AG08395 (cell line): ENCODE data around the gene IPO9.

Source experiments
- DNase-seq: peaks from one replicate; pipeline ENCODE4 v3.0.0; 2012; ENCODE audit warnings: mixed read lengths, low spot score

Gene IPO9

DNA sequence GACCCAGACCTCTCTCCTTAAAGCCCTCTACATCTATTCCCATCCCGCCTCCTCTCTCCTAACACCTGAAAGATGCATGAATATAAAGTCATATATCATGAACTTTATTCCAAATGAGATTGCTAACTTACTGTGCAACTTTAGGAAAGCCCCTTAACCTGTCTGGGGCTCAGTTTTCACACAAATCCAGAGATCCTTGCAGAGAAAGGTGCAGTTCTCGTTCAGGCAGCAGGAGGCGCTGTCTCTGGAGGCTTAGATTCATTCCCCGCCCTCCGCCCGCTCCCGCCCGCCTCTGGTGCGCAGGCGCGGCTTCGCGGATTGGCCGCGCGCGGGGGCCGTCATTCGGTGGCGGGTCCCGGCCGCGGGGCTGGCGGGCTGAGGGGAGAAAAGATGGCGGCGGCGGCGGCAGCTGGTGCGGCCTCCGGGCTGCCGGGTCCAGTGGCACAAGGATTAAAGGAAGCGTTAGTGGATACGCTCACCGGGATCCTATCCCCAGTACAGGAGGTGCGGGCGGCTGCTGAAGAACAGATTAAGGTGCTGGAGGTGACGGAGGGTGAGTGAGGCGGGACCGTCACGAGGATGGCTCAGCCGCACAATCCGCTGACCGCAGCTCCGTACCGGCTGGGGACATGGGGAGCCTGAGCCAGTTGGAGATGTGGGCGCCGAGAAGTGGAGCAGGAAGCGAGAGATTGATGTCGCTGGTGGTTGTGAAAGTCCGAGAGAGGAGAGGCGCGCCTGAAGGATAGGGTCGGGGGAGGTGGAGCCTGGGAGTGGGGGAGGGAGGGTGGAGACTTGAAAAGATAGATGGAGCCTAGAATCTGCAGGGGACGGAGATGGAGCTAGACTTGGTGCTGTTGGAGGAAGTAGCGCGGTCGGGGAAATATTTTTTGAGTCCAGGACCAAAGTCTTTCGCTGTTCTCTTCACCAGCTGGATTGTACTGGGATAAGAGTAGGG lies at the start of gene IPO9:
Gene IPO9, plus strand, starts transcription at position 338 of the 955 bp plus-strand sequence. Its CDS starts 53 bp downstream, at position 391.
- DNase-seq, result peak; percentile 99

GRCh38 chr1:201779351-201779880 lies 49.5 kb upstream of the IPO9 start:
- no peak for DNase-seq

GRCh38 chr1:201780952-201781351 lies 48.0 kb upstream of the IPO9 start:
- no peak for DNase-seq

GRCh38 chr1:201781437-201781836 lies 47.5 kb upstream of the IPO9 start:
- DNase-seq, result no peak

GRCh38 chr1:201782353-201782752 lies 46.6 kb upstream of the IPO9 start:
- no peak for DNase-seq

- DNase-seq, result no peak
Measured at GRCh38 chr1:201783058-201783457, 45.9 kb upstream of the IPO9 start.

DNA sequence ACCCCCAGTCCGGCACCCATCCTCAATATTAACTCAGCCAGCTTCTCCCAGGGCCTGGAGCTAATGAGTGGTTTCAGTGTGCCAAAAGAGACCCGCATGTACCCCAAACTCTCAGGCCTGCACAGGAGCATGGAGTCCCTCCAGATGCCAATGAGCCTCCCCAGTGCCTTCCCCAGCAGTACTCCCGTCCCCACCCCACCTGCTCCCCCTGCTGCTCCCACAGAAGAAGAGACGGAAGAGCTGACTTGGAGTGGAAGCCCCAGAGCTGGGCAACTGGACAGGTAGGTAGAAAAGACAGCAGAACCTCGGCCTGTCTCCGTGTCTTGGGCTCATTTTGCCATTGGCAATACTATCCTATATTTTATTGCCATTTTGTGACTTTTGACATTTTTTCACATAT lies 45.4 kb upstream of the IPO9 start:
- no peak for DNase-seq

DNA sequence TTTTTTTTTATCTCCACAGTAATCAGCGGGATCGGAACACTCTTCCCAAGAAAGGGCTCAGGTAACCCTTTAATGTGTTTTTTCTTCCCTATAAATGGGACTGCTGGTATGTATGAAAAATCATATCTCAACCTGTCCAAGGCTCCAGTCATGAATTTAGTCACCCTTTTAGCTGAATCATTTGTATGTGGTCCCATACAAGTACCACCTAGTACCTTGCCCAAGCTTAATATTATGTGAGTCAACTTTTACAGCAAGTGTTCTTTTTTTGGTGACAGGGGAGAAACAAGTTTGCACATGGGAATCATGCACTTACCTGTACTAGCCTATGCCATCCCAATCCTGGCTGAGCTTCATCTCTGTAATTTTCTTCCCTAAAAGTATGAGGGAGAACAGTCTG lies 43.7 kb upstream of the IPO9 start:
- no peak for DNase-seq

DNA sequence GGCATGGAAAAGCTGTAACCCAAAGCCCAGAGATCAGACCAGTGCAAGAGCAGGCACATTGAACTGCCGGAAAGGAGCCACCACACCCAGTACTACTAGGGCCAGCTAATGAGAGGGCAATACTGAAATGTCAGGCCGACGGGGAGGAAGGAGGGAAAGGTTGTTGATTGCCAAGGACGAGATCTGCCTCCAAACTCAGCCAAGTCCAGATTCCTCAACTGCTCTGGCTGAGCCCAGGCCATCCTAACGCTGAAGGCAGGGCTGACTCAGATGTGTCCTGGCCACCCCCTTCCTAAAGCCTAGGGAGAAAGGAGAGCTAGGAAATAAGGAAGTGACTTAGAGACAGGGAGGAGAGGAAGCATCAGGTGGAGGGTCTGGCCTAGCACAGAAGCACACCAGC lies 42.1 kb upstream of the IPO9 start:
- peak; percentile 72 for DNase-seq

DNA sequence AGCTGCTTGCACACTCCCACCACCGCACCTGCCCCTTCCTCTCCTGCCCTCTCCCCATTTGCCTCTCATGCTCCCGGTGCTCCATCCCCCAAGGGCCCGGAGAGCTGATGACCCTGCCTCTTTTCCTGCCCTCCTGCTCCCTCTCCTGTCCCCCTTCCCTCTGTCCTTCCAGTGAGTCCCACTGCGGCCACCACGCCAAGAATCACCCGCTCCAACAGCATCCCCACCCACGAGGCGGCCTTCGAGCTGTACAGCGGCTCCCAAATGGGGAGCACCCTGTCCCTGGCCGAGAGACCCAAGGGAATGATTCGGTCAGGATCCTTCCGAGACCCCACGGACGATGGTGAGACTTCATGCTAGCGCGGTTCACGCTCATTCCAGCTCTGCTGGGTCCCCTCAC lies 40.7 kb upstream of the IPO9 start:
- no peak for DNase-seq

DNA sequence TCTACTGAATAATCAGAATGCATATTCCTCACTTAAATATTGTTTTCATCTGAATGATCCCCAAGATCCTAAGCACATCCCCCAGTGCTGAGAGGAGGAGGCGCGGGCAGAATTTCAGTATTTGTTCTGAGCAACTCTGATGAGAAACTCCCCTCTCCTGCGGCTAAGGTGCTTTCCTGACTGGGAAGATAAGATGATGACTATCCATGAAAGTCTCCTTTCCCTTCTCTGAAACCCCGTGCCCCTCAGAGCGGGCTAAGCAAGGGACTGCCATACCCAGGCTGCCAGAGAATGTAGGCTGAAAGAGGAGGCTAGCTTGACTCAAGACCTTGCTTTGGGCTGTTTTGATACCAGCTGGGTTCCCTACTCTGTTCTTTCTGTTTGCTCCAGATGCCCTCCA lies 39.7 kb upstream of the IPO9 start:
- DNase-seq, result no peak

DNA sequence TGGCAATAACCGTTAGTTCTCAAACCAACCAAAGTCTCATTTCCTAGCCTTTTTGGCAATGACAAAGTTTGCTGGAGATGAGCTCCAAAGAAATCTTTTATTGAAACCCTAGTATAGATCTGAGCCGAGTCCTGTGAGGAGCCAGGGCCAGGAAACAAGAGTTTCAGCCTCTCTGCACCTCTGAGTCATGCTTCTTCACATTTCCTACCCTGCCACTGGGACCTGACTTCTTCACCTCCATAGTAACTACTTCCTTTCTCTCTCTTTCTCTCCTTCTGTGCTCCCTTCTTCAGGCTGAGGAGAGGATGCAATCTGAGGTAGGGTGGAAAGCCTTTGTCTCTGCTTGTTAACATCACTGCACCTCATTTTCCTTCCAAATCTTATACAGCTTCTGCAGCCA lies 38.7 kb upstream of the IPO9 start:
- peak; percentile 50 for DNase-seq

DNA sequence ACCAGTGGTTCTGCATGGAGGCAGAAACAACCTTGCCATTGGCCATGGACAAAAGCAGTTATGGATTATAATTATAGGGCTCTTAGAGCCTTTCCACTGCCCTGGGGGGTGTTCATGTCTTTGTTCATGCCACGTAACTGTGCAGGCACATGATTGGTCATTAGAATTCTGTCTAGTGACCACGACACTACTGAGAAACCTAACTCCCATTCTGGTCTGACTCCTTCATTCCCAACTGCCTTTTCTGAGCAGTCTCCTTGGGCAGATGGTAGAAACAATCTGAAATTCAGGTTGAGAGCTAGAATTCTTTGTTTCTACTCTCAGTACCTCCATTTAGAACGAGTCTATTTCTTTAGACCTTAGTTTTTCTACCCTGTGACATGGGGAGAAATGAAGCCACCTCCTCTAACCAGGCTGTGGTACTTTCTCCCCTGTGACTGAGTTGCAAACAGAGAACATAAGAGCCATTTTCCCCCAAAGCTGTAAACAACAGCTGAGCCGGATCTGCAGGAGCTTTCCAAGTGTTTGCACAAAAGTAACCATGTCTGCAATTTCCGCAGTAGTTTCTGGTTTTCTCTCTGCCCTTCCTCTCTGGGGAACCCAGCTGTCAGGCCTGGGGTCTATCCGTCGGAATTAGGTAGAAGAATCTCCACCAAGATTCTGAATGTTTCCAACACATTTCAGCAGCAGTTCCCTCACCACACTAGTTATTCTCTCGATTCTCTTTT lies 37.7 kb upstream of the IPO9 start:
- DNase-seq, result no peak

DNA sequence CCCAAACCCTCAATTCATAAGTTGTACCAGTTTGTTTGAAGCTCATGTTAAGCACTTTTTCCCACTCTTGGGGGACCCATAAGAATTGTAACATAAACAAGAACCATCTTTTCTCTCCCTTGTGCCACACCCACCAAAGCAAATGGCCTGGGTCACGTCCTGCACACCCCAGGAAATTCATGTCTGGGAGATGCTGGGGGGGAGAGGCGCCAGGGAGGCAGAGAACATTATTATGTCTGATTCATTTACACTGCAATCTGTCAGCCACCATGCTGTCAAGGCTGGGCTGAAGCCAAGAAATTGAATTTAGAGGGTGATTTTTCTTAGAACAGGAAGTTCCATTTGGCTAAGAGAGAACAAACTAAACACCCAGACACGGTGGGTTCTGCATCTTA lies 37.2 kb upstream of the IPO9 start:
- peak; percentile 67 for DNase-seq

- peak; percentile 89 for DNase-seq
Measured at GRCh38 chr1:201792534-201793305, 36.2 kb upstream of the IPO9 start.

- DNase-seq, result no peak
Measured at GRCh38 chr1:201793306-201793925, 35.5 kb upstream of the IPO9 start.

- peak; percentile 46 for DNase-seq
Measured at GRCh38 chr1:201795066-201795465, 33.9 kb upstream of the IPO9 start.

DNA sequence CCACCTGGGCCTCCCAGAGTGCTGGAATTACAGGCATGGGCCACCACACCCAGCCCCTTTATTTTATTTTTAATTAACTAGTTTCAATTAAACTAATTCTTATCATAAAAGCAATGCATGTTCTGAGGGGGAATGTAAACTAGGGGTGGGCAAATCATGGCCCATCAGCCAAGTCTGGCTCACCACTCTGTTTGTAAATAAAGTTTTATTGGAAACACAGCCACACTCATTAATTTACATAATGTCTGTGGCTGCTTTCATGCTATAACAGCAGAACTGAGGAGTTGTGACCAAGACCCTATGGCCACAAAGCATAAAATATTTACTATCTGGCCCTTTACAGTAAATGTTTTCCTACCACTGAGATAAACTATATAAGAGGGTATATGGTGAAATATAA lies 28.7 kb upstream of the IPO9 start:
- DNase-seq, result no peak

DNA sequence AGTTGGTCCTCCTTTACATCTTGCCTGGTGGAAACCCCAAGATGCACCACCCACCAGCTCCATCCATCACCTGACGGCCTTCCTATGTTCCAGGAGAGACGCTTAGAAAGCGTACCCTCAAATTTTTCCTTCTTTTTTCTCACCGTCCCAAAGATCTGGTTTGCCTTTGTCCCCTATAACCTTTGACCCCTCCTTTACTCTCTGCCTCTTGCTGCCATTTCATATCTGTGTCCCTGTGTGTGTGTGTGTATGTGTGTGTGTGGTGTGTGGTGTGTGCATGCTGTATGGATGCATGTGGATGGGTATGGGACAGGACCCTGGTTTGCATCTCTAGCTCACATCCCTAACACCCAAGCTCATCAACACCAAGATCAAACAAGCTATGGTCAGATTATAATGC lies 22.2 kb upstream of the IPO9 start:
- no peak for DNase-seq

DNA sequence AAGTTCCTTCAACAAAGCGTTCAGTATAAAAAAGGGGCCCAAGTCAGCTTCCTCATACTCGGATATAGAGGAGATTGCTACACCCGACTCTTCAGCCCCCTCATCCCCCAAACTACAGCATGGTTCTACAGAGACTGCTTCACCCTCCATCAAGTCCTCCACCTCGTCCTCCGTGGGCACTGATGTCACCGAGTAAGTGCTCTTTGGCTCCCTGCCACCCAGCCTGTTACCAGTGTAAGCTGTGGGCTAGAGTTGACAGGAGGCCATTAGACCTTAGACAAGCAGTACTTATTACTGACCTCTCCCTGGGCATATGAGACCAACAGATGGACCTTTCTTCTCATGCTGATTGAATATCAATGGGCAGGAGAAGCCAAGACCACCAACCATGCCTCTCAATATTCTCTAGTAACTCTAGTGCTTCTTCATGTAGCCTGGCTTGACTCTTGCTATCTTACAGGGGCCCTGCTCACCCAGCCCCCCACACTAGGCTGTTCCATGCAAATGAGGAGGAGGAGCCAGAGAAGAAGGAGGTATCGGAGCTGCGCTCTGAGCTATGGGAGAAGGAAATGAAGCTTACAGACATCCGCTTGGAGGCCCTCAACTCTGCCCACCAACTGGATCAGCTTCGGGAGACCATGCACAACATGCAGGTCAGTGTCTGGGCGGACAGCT lies 20.9 kb upstream of the IPO9 start:
- no peak for DNase-seq

- no peak for DNase-seq
Measured at GRCh38 chr1:201808633-201808990, 20.3 kb upstream of the IPO9 start.
